ENCODE data around the gene PPP4R4. TPM values are rescaled to one million over a fixed set of nuclear protein-coding genes. Genes with fewer than 3 reads are reported as not detected.

PPP4R4 gene
- total and polyA plus RNA-seq, 10 donors, result 0.05 to 0.94 (median 0.13) TPM; not detected in 3

DNA sequence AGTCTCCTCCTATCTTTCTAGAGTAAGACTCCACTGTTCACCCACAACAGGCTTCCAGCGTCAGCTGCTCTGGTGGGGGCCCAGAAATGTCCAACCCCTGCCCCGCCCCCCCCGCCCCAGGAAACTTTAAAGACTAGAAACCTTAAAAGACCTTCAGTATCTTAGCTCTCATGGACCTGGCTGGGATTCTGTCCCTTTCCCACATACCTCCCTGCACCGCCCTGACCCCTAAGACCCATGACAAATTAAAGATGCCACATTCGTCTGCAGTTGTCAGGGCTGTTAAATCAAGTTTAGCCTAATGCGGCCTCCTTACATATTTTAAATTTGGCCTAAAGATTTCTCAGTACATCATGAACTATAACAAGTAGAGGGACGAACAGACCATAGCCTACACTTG, 129.0 kb downstream of the PPP4R4 start:
- WGBS, 5 donors, result 77 to 91% (median 81%) methylated on average over 7 of the region's 7 CpGs
- TF ChIP-seq POLR2A (IDR thresholded peaks at IDR 0.05) (no peak), POLR2AphosphoS5 (IDR thresholded peaks at IDR 0.05) (no peak)
- TF ChIP-seq, protein P1, sequence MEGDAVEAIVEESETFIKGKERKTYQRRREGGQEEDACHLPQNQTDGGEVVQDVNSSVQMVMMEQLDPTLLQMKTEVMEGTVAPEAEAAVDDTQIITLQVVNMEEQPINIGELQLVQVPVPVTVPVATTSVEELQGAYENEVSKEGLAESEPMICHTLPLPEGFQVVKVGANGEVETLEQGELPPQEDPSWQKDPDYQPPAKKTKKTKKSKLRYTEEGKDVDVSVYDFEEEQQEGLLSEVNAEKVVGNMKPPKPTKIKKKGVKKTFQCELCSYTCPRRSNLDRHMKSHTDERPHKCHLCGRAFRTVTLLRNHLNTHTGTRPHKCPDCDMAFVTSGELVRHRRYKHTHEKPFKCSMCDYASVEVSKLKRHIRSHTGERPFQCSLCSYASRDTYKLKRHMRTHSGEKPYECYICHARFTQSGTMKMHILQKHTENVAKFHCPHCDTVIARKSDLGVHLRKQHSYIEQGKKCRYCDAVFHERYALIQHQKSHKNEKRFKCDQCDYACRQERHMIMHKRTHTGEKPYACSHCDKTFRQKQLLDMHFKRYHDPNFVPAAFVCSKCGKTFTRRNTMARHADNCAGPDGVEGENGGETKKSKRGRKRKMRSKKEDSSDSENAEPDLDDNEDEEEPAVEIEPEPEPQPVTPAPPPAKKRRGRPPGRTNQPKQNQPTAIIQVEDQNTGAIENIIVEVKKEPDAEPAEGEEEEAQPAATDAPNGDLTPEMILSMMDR (IDR thresholded peaks at IDR 0.05 in 8 of 11, conservative IDR thresholded peaks at IDR 0.05 in 3 of 11), result no peak

DNA sequence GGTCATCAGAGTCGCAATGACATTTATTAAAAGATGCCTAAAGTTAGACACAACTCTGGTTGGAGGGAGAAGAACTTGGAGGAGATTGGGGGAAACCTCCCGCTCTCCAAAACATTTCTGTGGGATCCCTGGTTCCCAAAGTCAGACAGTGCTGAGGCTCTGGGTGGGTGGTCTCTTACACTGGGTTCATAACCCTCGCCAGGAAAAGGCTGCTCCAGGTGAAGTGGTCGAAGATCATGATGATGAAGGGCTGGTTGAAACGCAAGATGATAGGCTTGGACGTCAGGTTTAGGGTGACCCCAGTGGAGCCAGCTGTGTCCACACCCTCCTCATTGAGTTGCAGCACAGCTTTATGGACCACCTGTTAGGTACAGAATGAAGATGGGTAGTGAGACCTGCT, 130.1 kb downstream of the PPP4R4 start:
- no peak overlapping the region for H3K4me3 ChIP-seq
- H3K36me3 ChIP-seq, result no peaks in the 10 kb centered on the region
- no peak for DNase-seq
- H3K9me3 ChIP-seq, result peaks cover 0 to 32% (median 13%) of the 10 kb centered on the region in 8 donors
- H3K27ac ChIP-seq, result no peak overlapping the region
- TF ChIP-seq POLR2A (IDR thresholded peaks at IDR 0.05), result no peak
- no peak for TF ChIP-seq POLR2AphosphoS5 (IDR thresholded peaks at IDR 0.05)
- TF ChIP-seq, protein P1 (IDR thresholded peaks at IDR 0.05 in 8 of 11, conservative IDR thresholded peaks at IDR 0.05 in 3 of 11), result no peak
- H3K4me1 ChIP-seq, result no peaks in the 10 kb centered on the region
- 71 to 90% (median 88%) methylated on average over 6 of the region's 6 CpGs for WGBS, 5 donors
- H3K27me3 ChIP-seq (replicated peaks in 1 of 7), result no peaks in the 10 kb centered on the region
- intact Hi-C loops (cut with DNase I; ENCODE audit: low total_unique reads), result no loop called here

More for the DNA sequence above, 129.0 kb downstream of the PPP4R4 start:
- DNase-seq, result no peak
- Histone ChIP-seq H3K9me3 (peaks cover 0 to 30% (median 11%) of the 10 kb centered on the region in 8 donors), H3K4me3 (no peak overlapping the region), H3K27me3 (replicated peaks in 1 of 7) (no peaks in the 10 kb centered on the region), H3K36me3 (no peaks in the 10 kb centered on the region), H3K4me1 (no peaks in the 10 kb centered on the region), H3K27ac (no peak overlapping the region)
- intact Hi-C loops (cut with DNase I; ENCODE audit: low total_unique reads), result no loop called here

DNA sequence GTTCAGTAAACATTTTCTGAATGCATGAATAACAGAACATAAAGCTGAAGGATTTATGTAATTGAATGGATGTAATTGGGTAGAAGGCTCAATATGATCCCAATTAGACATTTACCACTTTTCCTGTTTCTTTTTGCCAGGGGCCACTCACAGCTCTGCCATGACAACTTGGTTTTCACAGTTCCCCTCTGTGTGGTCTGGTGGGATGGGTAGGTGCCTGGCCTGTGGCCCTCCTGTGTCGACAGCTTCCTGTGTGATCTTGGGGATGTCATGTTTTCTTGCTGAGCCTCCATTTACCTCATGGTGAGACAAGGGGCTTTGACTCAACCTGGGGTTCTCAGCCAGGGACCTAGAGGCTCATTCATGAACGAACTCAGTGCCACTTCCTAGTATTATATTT, 131.5 kb downstream of the PPP4R4 start:
- Histone ChIP-seq H3K27me3 (replicated peaks in 1 of 7) (peaks cover 0 to 4% (median 0%) of the 10 kb centered on the region in 7 donors), H3K9me3 (peaks cover 0 to 32% (median 13%) of the 10 kb centered on the region in 8 donors), H3K4me3 (no peak overlapping the region), H3K36me3 (no peaks in the 10 kb centered on the region), H3K4me1 (no peaks in the 10 kb centered on the region), H3K27ac (no peak overlapping the region)
- TF ChIP-seq, protein P1 (IDR thresholded peaks at IDR 0.05 in 8 of 11, conservative IDR thresholded peaks at IDR 0.05 in 3 of 11), result no peak
- TF ChIP-seq POLR2A (IDR thresholded peaks at IDR 0.05), result no peak
- TF ChIP-seq POLR2AphosphoS5 (IDR thresholded peaks at IDR 0.05), result no peak
- DNase-seq, result no peak
- intact Hi-C loops (cut with DNase I; ENCODE audit: low total_unique reads), result no loop called here
- WGBS, 5 donors, result 56 to 73% (median 63%) methylated on average over 2 of the region's 2 CpGs

DNA sequence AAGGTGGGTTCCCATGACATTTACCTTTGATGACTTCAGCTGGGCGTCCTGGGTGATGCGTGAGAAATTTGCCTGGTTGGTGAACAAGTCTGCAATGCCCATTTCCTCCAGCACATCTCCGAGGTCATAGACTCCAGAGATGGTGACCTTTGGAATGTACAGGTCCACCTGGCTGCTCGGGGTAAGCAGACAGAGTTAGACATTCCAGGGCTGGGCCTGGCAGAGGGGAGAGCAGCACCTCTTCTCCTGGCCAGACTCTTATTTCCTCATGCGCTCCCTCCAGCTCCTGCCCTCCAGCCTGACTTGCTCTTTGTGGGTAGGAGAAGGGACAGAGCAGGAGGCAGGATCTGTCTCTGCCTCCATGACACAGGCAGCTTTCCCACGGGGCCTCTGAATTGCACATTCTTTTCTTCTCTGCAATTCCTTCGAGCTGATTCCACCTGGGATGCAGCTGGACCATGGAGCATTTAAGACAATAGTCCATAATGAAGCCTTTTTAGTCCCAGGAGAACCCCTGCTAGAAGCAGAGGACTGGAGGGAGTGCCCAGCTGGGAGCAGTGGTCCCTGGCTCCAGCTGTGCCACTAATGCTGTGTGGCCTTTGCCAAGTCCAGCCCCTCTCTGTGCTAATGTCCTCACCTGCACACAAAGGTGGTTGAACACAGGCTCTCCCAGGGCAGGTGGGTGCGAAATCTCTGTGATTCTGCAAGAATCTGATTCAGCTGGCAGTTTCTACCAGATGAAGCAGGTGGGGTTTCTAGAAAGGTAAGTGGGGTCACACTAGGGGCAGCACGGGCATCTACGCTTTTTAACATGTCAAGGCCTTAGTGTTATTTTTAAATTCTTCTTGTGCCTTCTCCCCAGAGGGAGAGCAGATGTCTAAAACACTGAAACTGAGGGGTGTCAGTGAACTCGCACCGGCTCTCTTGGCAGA, 132.2 kb downstream of the PPP4R4 start:
- Histone ChIP-seq H3K27me3 (replicated peaks in 1 of 7) (peaks cover 0 to 4% (median 0%) of the 10 kb centered on the region in 7 donors), H3K4me1 (no peaks in the 10 kb centered on the region), H3K4me3 (no peak overlapping the region), H3K27ac (no peak overlapping the region), H3K9me3 (peaks cover 0 to 32% (median 13%) of the 10 kb centered on the region in 8 donors), H3K36me3 (no peaks in the 10 kb centered on the region)
- TF ChIP-seq, protein P1 (IDR thresholded peaks at IDR 0.05 in 8 of 11, conservative IDR thresholded peaks at IDR 0.05 in 3 of 11), result no peak
- TF ChIP-seq POLR2A (IDR thresholded peaks at IDR 0.05) (no peak), POLR2AphosphoS5 (IDR thresholded peaks at IDR 0.05) (no peak)
- WGBS, 5 donors, result 75 to 80% (median 77%) methylated on average over 11 to 12 of the region's 12 CpGs
- intact Hi-C loops (cut with DNase I; ENCODE audit: low total_unique reads), result no loop called here
- DNase-seq, result no peak

Data from spleen (tissue), 11 donors.